Tibial nerve (tissue), 4 donors: ENCODE results near the gene COL25A1. TPM values are rescaled to one million over a fixed set of nuclear protein-coding genes. Genes with fewer than 3 reads are reported as not detected.

Experiments
- DNase-seq, 2 donors: peaks; one replicate each; pipeline ENCODE4 v3.0.0-alpha.2; 2019; ENCODE audit warnings: low spot score in 2 of 2
- H3K27ac ChIP-seq, 4 donors: fragments of 200-600 bp; sonication (generic) in 3 of 4; one replicate each; pipeline ENCODE4 v1.5.1; 2017 to 2019; ENCODE audit warnings: mild to moderate bottlenecking in 1 of 4
- H3K27me3 ChIP-seq, 2 donors: fragments of 200-600 bp; sonication (generic) in 1 of 2; one replicate each; pipeline versions ENCODE4 v1.5.1 to v1.6.0; 2017 to 2019
- H3K36me3 ChIP-seq, 3 donors: fragments of 200-600 bp; sonication (generic); one replicate each; pipeline ENCODE4 v1.5.1; 2018 to 2019
- H3K4me1 ChIP-seq, 4 donors: fragments of 200-600 bp; sonication (generic) in 3 of 4; one replicate each; pipeline ENCODE4 v1.5.1; 2017 to 2019
- H3K4me3 ChIP-seq, 4 donors: fragments of 200-600 bp; sonication (generic) in 3 of 4; one replicate each; pipeline ENCODE4 v1.5.1; 2017 to 2019; ENCODE audit warnings: mild to moderate bottlenecking in 1 of 4, moderate library complexity in 1 of 4
- H3K9me3 ChIP-seq, 4 donors: fragments of 200-600 bp; sonication (generic) in 3 of 4; one replicate each; pipeline ENCODE4 v1.5.1; 2017 to 2019
- CTCF ChIP-seq, 5 experiments: fragments of 200-600 bp in 3 of 5; fragments of 450-650 bp in 2 of 5; sonication (generic) in 3 of 5; IDR thresholded peaks; one replicate each; pipeline ENCODE4 v1.5.1; 2016 to 2019; ENCODE audit warnings: antibody characterized with exemption in 5 of 5, mild to moderate bottlenecking in 3 of 5, moderate library complexity in 2 of 5
- EP300 ChIP-seq, 2 donors: sonication (generic); formaldehyde crosslinking; IDR thresholded peaks; one replicate each; pipeline ENCODE4 v1.6.1; 2017; ENCODE audit warnings: antibody characterized with exemption in 2 of 2, mild to moderate bottlenecking in 1 of 2
- POLR2A ChIP-seq, 2 donors: fragments of 450-650 bp; IDR thresholded peaks; one replicate each; pipeline ENCODE4 v1.6.1; 2017; ENCODE audit warnings: antibody characterized with exemption in 2 of 2, mild to moderate bottlenecking in 2 of 2, moderate library complexity in 2 of 2
- WGBS, 2 donors: methylation state at CpG; one replicate each; pipeline ENCODE4 v1.1.5; 2018; 5-methylcytosine and 5-hydroxymethylcytosine counted together
- total RNA-seq, 4 donors: library from RNA; depleted of rRNA; stranded (reverse); fragments of >200 nt; gene quantifications; one replicate each; pipeline ENCODE4 v1.1.0, GENCODE V29; 2016

The COL25A1 gene
- total RNA-seq, 4 donors from 2014 or later: 1.5 to 4.1 (median 2.3) TPM

- WGBS, 2 donors: 85 to 92% methylated on average over 2 of the region's 2 CpGs
- Histone ChIP-seq H3K4me1 (no peaks in the 10 kb centered on the region), H3K36me3 (no peaks in the 10 kb centered on the region), H3K27ac (no peak overlapping the region), H3K27me3 (no peaks in the 10 kb centered on the region), H3K9me3 (no peaks in the 10 kb centered on the region), H3K4me3 (no peak overlapping the region)
- no peak for DNase-seq
- no peak for TF ChIP-seq EP300 (IDR thresholded peaks at IDR 0.05)
- no peak for TF ChIP-seq POLR2A (IDR thresholded peaks at IDR 0.05)
- TF ChIP-seq CTCF (IDR thresholded peaks at IDR 0.05): no peak
These were observed 173.9 kb downstream of the COL25A1 start for GRCh38 chr4:109128589-109128988.

- no peak overlapping the region for H3K27ac ChIP-seq
- no peaks in the 10 kb centered on the region for H3K4me1 ChIP-seq
- H3K9me3 ChIP-seq: no peaks in the 10 kb centered on the region
- H3K36me3 ChIP-seq: no peaks in the 10 kb centered on the region
- no peak for TF ChIP-seq POLR2A (IDR thresholded peaks at IDR 0.05)
- no peak for TF ChIP-seq EP300 (IDR thresholded peaks at IDR 0.05)
- no peak for TF ChIP-seq CTCF (IDR thresholded peaks at IDR 0.05)
- no peaks in the 10 kb centered on the region for H3K27me3 ChIP-seq
- 85 to 92% methylated on average over 2 of the region's 2 CpGs for WGBS, 2 donors
- no peak for DNase-seq
- H3K4me3 ChIP-seq: no peak overlapping the region
These were observed 174.6 kb downstream of the COL25A1 start for GRCh38 chr4:109127866-109128265.

- no peak for DNase-seq
- H3K4me1 ChIP-seq: no peaks in the 10 kb centered on the region
- no peaks in the 10 kb centered on the region for H3K36me3 ChIP-seq
- H3K9me3 ChIP-seq: no peaks in the 10 kb centered on the region
- no peak overlapping the region for H3K4me3 ChIP-seq
- no peaks in the 10 kb centered on the region for H3K27me3 ChIP-seq
- no peak for TF ChIP-seq POLR2A (IDR thresholded peaks at IDR 0.05)
- no peak for TF ChIP-seq EP300 (IDR thresholded peaks at IDR 0.05)
- TF ChIP-seq CTCF (IDR thresholded peaks at IDR 0.05): no peak
- 81 to 84% methylated on average over 2 of the region's 2 CpGs for WGBS, 2 donors
- H3K27ac ChIP-seq: no peak overlapping the region
These were observed 175.6 kb downstream of the COL25A1 start for GRCh38 chr4:109126856-109127255.

- Histone ChIP-seq H3K36me3 (no peaks in the 10 kb centered on the region), H3K9me3 (no peaks in the 10 kb centered on the region), H3K4me1 (no peaks in the 10 kb centered on the region), H3K27ac (no peak overlapping the region), H3K27me3 (no peaks in the 10 kb centered on the region), H3K4me3 (no peak overlapping the region)
- TF ChIP-seq CTCF (IDR thresholded peaks at IDR 0.05) (no peak), EP300 (IDR thresholded peaks at IDR 0.05) (no peak), POLR2A (IDR thresholded peaks at IDR 0.05) (no peak)
- DNase-seq: no peak
- 56 to 72% methylated on average over 1 of the region's 1 CpG for WGBS, 2 donors
These were observed 177.4 kb downstream of the COL25A1 start for GRCh38 chr4:109125084-109125483.

GRCh38 chr4:109123951-109124350, 178.5 kb downstream of the COL25A1 start:
- Histone ChIP-seq H3K27ac (no peak overlapping the region), H3K4me1 (no peaks in the 10 kb centered on the region), H3K36me3 (no peaks in the 10 kb centered on the region), H3K27me3 (no peaks in the 10 kb centered on the region), H3K9me3 (no peaks in the 10 kb centered on the region), H3K4me3 (no peak overlapping the region)
- TF ChIP-seq EP300 (IDR thresholded peaks at IDR 0.05) (no peak), CTCF (IDR thresholded peaks at IDR 0.05) (no peak)
- WGBS, 2 donors: 90 to 95% methylated on average over 1 of the region's 1 CpG
- DNase-seq: no peak
